ENCODE measurements around the gene NXPH3.

DNA sequence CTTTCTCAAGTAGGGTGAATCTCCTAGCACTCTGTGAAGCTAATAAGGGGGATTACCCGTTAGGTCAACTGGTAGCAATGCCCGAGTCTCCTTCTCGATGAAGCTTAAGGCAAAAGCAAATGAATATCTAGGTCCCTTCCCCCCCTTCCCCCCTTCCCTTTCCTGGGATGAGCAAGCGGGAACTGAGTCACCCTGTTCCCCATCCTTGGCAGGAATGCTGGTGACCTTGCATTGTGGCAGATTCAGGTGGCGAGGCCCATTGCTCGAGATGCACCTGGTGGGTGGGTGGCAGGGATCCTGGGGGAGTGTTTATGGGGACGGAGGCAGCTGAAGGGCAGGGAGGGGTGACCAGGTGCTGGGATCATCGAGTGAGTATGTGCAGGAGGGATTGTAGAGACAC is 7.1 kb downstream of the NXPH3 start:
- TF ChIP-seq, protein P1, sequence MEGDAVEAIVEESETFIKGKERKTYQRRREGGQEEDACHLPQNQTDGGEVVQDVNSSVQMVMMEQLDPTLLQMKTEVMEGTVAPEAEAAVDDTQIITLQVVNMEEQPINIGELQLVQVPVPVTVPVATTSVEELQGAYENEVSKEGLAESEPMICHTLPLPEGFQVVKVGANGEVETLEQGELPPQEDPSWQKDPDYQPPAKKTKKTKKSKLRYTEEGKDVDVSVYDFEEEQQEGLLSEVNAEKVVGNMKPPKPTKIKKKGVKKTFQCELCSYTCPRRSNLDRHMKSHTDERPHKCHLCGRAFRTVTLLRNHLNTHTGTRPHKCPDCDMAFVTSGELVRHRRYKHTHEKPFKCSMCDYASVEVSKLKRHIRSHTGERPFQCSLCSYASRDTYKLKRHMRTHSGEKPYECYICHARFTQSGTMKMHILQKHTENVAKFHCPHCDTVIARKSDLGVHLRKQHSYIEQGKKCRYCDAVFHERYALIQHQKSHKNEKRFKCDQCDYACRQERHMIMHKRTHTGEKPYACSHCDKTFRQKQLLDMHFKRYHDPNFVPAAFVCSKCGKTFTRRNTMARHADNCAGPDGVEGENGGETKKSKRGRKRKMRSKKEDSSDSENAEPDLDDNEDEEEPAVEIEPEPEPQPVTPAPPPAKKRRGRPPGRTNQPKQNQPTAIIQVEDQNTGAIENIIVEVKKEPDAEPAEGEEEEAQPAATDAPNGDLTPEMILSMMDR (IDR thresholded peaks at IDR 0.05; ENCODE audit: extremely low read depth in 1 of 2, insufficient read depth in 1 of 2, low read depth in 1 of 2, low read length in 2 of 2) = no peak
- TF ChIP-seq EZH2 (IDR thresholded peaks at IDR 0.05; ENCODE audit: borderline replicate concordance, low read depth, low read length, severe bottlenecking) = no peak

All from endothelial cell of umbilical vein (primary cell).